K562 (cell line): ENCODE results near the gene DLGAP1. TPM values are rescaled to one million over a fixed set of nuclear protein-coding genes. Genes with fewer than 3 reads are reported as not detected.

Experiments
- CHD2 ChIP-seq: IDR thresholded peaks from 2 replicates; pipeline ENCODE4 v1.6.1; 2011; ENCODE audit warnings: low read depth, low read length
- ID3 ChIP-seq, 2 experiments: fragments of 250-450 bp in 1 of 2; fragments of 450-650 bp in 1 of 2; sonication (Bioruptor Pico) in 1 of 2; IDR thresholded peaks; 2 replicates each; pipeline versions ENCODE4 v1.6.1 to v1.8.0; 2016 to 2021; ENCODE audit warnings: mild to moderate bottlenecking in 2 of 2, moderate library complexity in 2 of 2, missing compliant biosample characterization in 1 of 2, missing genetic modification characterization in 1 of 2
- MEIS2 ChIP-seq: fragments of 450-650 bp; IDR thresholded peaks from 2 replicates; pipeline ENCODE4 v1.6.1; 2014; ENCODE audit warnings: mild to moderate bottlenecking; ENCODE audit not compliant: partially characterized antibody
- NR2C1 ChIP-seq, 2 experiments: fragments of 450-650 bp; IDR thresholded peaks; 2 replicates each; pipeline ENCODE4 v1.6.1; 2017; ENCODE audit warnings: mild to moderate bottlenecking in 2 of 2, antibody characterized with exemption in 1 of 2, inconsistent platforms in 1 of 2, missing compliant biosample characterization in 1 of 2, missing genetic modification characterization in 1 of 2
- SIN3A ChIP-seq, 2 experiments: fragments of 150-350 bp in 1 of 2; IDR thresholded peaks; 2 replicates each; pipeline ENCODE4 v1.6.1; 2011 to 2016; ENCODE audit warnings: borderline replicate concordance in 2 of 2, low read depth in 2 of 2, low read length in 2 of 2, mild to moderate bottlenecking in 2 of 2, moderate library complexity in 2 of 2; ENCODE audit not compliant: control insufficient read depth in 1 of 2
- SIN3B ChIP-seq: fragments of 450-650 bp; IDR thresholded peaks from 2 replicates; pipeline ENCODE4 v1.6.1; 2017; ENCODE audit warnings: low read depth, mild to moderate bottlenecking, moderate library complexity
- SRSF3 ChIP-seq: fragments of 200-400 bp; formaldehyde crosslinking; IDR thresholded peaks from 2 replicates; pipeline ENCODE4 v1.6.1; 2016; ENCODE audit warnings: mild to moderate bottlenecking, low read length, moderate library complexity; ENCODE audit not compliant: insufficient read depth
- ZBTB1 ChIP-seq: sonication (generic); formaldehyde crosslinking; IDR thresholded peaks from 2 replicates; pipeline ENCODE4 v1.8.1; 2023; ENCODE audit warnings: missing genetic modification reagents, low read depth, mild to moderate bottlenecking, borderline replicate concordance
- ZBTB40 ChIP-seq, 2 experiments: fragments of 450-650 bp in 1 of 2; sonication (generic) in 1 of 2; formaldehyde crosslinking in 1 of 2; IDR thresholded peaks; 2 replicates each; pipeline versions ENCODE4 v1.7.1 to v1.9.0; 2016 to 2022; ENCODE audit warnings: inconsistent platforms in 1 of 2, mild to moderate bottlenecking in 1 of 2, missing genetic modification reagents in 1 of 2
- ZNF644 ChIP-seq: fragments of 200-800 bp; sonication (Bioruptor generic); IDR thresholded peaks from 2 replicates; pipeline ENCODE4 v1.6.1; 2016; ENCODE audit warnings: low read depth, missing genetic modification characterization, missing compliant biosample characterization
- polyA plus RNA-seq, 8 experiments: library from polyadenylated mRNA; depleted of rRNA in 4 of 8; stranded (reverse) in 5 of 8; unstranded in 3 of 8; fragments of >200 nt; fragmentation: Nextera tagmentation in 2 of 8; fragmentation: Illumina TruSeq in 1 of 8; extraction: Ambion mirVana in 2 of 8; extraction: Trizol in 1 of 8; gene quantifications; 2 replicates each; pipeline versions ENCODE4 v1.2.1 to v1.2.3, GENCODE V29; 2011 to 2014; ENCODE audit warnings: inconsistent platforms in 1 of 8, missing spikeins in 1 of 8
- total RNA-seq, 7 experiments: library from RNA; depleted of rRNA in 6 of 7; stranded (reverse); fragments of >200 nt in 6 of 7; fragmentation: Illumina TruSeq in 2 of 7; extraction: Trizol in 2 of 7; gene quantifications; 2 replicates each; pipeline versions ENCODE4 v1.2.1 to v1.2.3, GENCODE V29; 2011 to 2021; ENCODE audit warnings: low replicate concordance in 1 of 7
- TF ChIP-seq, protein P1 (sequence below): sonication (generic); formaldehyde crosslinking; IDR thresholded peaks from 2 replicates; pipeline ENCODE4 v1.8.0; 2023; ENCODE audit warnings: mild to moderate bottlenecking, missing genetic modification reagents

Gene DLGAP1
- total and polyA plus RNA-seq, 9 of the 15 experiments (the other 6 are each of a cell fraction or from before 2014, with no cell fraction given) = 0.04 to 0.22 (median 0.08) TPM

GRCh38 chr18:3605954-3606443 is 849.1 kb downstream of the DLGAP1 start (continued):
- TF ChIP-seq ZBTB40 (IDR thresholded peaks at IDR 0.05) = no peak
- no peak for TF ChIP-seq ZBTB40 (CRISPR knock-in tag; IDR thresholded peaks at IDR 0.05)
- TF ChIP-seq SRSF3 = no peak
- no peak for TF ChIP-seq SIN3A (IDR thresholded peaks at IDR 0.05; ENCODE audit: borderline replicate concordance in 2 of 2, control insufficient read depth in 1 of 2, low read depth in 2 of 2, low read length in 2 of 2)
- TF ChIP-seq, protein P1, sequence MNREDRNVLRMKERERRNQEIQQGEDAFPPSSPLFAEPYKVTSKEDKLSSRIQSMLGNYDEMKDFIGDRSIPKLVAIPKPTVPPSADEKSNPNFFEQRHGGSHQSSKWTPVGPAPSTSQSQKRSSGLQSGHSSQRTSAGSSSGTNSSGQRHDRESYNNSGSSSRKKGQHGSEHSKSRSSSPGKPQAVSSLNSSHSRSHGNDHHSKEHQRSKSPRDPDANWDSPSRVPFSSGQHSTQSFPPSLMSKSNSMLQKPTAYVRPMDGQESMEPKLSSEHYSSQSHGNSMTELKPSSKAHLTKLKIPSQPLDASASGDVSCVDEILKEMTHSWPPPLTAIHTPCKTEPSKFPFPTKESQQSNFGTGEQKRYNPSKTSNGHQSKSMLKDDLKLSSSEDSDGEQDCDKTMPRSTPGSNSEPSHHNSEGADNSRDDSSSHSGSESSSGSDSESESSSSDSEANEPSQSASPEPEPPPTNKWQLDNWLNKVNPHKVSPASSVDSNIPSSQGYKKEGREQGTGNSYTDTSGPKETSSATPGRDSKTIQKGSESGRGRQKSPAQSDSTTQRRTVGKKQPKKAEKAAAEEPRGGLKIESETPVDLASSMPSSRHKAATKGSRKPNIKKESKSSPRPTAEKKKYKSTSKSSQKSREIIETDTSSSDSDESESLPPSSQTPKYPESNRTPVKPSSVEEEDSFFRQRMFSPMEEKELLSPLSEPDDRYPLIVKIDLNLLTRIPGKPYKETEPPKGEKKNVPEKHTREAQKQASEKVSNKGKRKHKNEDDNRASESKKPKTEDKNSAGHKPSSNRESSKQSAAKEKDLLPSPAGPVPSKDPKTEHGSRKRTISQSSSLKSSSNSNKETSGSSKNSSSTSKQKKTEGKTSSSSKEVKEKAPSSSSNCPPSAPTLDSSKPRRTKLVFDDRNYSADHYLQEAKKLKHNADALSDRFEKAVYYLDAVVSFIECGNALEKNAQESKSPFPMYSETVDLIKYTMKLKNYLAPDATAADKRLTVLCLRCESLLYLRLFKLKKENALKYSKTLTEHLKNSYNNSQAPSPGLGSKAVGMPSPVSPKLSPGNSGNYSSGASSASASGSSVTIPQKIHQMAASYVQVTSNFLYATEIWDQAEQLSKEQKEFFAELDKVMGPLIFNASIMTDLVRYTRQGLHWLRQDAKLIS (CRISPR knock-in tag) = no peak
- no peak for TF ChIP-seq ID3 (CRISPR knock-in tag; IDR thresholded peaks at IDR 0.05)
- peak; percentile 83 for TF ChIP-seq ID3 (tag; IDR thresholded peaks at IDR 0.05)
- TF ChIP-seq MEIS2 = no peak
- no peak for TF ChIP-seq CHD2
- TF ChIP-seq SIN3B = no peak
- TF ChIP-seq NR2C1 (IDR thresholded peaks at IDR 0.05) = no peak
- TF ChIP-seq NR2C1 (tag; IDR thresholded peaks at IDR 0.05) = 0 out of 2 replicates have a peak, but pooled peaks have one; percentile 7
- no peak for TF ChIP-seq ZBTB1 (CRISPR knock-in tag)
- TF ChIP-seq ZNF644 = no peak
